HG03575 (cell line): ENCODE data around the gene DPP6.

Experiments used
- ATAC-seq: cut with Tn5 transposase; IDR thresholded peaks from one replicate; pipeline ENCODE4 v1.9.1; 2021; ENCODE audit not compliant: unreplicated experiment, insufficient number of reproducible peaks, low FRiP score; ENCODE audit errors: extremely low read depth

The DPP6 gene

DNA sequence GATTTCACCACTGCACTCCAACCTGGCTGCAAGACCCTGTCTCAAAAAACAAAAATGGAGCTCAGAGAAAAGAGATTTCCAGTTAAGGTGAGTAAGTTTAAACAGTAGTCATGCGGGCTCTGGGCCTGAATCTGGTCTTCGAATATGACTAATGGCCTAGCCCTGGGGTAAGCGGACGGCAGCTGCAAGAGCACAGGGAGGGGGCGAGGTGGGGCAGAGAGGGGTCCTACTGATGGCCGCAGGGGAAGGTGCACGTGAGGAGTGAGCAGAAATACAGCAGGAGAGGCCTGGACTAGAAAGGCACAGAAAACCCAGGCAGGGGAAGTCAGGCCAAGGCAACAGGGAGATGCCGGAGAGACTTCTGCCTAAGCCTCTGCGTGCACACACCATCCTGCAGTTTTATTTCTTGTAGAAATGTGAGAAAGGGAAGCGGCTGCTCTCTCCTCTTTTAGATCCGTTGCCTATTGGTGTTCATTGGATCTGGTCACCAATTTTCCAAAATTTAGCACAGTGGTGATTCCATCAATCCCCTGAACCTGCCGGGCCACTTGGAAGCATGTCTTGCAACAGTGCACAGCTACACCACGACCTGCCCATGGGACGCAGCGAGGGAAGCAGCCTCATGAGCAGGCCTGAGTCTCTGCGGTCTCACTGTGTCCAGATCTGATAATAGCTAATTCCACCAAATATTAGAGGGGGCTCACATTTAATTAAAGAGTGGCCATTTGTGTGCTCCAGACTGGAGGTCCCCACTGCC is 811.7 kb downstream of the DPP6 start:
- no peak for ATAC-seq

- no peak for ATAC-seq
Measured at GRCh38 chr7:154864523-154864891, 812.3 kb downstream of the DPP6 start.

GRCh38 chr7:154865984-154866685 is 813.9 kb downstream of the DPP6 start:
- no peak for ATAC-seq

DNA sequence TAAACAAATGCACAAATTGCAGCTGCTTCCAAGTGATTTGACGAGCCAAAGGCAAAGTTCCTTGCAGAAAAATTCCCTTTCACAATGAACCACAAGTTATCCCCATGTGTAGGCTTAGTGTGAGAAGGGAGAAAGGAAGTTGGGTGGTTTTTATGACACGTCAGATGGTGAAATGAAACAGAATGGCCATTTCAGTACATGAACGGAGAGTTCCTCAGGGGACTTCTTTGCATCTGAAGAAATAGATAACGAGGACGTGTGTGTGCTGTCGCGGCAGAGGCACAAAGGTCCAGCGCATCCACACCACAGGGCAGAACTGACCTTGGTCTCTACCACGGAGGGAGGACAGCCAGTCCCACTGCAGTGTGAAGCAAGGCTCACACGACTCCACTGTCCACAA is 814.9 kb downstream of the DPP6 start:
- no peak for ATAC-seq

- no peak for ATAC-seq
Measured at GRCh38 chr7:154868921-154869320, 816.7 kb downstream of the DPP6 start.

GRCh38 chr7:154869436-154869835 is 817.2 kb downstream of the DPP6 start:
- ATAC-seq, result no peak

DNA sequence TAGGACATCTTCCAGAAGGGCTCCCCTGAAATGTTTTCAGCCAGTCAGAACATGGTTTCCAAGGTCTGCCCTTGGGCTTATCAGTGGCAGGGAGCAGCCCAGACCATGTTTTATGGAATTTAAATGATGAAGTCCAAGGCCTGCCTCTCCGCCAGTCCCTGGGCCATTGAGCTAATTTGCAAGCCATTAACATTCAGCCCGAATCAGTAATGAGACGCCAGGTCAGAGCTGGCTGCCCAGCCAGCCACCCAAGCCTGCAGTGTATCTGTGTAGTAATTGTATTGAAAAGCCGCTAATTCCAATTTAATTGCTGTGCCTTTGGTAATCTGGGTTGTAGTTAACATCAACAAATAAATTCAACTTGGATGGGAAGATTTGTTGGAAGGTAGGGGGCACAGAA is 819.3 kb downstream of the DPP6 start:
- no peak for ATAC-seq

- no peak for ATAC-seq
Measured at GRCh38 chr7:154871928-154872750, 819.9 kb downstream of the DPP6 start.

- no peak for ATAC-seq
Measured at GRCh38 chr7:154872811-154873499, 820.8 kb downstream of the DPP6 start.

- no peak for ATAC-seq
Measured at GRCh38 chr7:154873500-154874121, 821.4 kb downstream of the DPP6 start.

DNA sequence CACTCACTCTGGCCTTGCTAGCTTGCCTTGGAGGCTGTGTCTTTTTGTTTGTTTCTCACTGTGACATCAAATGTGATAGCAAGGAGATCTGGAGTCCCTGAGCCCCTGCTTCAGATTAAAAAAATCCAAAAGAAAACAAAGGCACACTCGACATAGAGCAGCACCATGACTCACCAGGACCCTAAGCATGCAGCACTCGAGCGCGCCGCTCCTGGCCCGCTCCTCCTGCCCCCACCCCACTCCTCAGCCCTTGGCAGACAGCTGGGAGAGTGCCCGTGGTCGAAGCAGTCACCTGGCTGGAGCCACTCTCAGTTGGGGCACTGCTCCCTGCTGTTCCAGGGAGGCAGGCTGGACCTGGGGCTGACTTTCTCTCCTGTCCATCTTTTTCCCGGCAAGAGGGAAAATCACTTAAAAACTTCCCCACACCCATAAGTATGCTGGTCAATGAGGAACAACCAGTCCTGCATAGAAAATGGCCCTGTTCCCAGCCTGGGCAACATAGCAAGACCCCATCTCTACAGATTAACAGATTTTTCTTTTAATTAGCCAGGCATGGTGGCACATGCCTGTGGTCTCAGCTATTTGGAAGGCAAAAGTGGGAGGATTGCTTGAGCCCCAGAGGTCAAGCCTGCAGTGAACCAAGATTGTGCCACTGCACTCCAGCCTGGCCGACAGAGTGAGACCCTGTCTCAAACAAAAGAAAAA is 822.4 kb downstream of the DPP6 start:
- ATAC-seq, result no peak

GRCh38 chr7:154875297-154875696 is 823.1 kb downstream of the DPP6 start:
- ATAC-seq, result no peak

DNA sequence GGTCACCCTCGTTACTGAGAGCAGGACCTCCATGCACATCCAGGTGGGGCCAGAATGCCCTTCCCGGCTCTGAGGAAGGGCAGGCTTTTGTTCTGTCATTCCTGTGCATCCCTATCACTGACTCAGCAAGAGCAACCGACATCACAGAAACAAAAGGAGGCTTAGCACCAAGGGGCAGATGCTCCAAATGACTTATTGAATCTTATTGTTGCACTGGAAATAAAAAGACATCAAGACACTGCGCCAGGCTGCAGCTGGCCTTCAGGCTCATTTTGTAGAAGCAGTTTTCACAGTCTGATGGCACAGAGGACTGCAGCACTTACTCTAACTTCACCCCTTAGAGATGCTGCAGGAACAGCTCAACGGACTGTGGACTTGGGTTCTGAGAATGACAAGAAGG is 824.3 kb downstream of the DPP6 start:
- no peak for ATAC-seq

- ATAC-seq, result no peak
Measured at GRCh38 chr7:154877031-154877430, 824.8 kb downstream of the DPP6 start.

DNA sequence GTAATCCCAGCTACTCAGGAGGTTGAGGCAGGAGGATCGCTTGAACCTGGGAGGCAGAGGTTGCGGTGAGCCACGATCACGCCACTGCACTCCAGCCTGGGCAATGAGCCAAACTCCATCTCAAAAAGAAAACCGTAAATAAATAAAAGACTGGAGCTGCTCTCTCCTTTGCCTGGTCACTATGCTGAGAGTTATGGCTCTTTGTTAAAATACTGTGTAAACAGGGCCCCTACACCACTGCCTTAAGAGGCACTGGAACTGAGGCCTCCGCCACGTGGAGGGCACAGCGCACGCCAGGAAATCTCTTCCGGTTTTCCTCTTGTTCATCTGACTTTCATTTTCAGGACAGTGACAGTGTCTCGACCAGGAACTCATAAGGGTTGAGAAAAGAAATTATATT is 827.4 kb downstream of the DPP6 start:
- ATAC-seq, result no peak

- ATAC-seq, result no peak
Measured at GRCh38 chr7:154880513-154880912, 828.3 kb downstream of the DPP6 start.

GRCh38 chr7:154881026-154881425 is 828.8 kb downstream of the DPP6 start:
- ATAC-seq, result no peak

GRCh38 chr7:154881526-154881925 is 829.3 kb downstream of the DPP6 start:
- no peak for ATAC-seq
